ENCODE data around the gene PAAF1.

The PAAF1 gene

DNA sequence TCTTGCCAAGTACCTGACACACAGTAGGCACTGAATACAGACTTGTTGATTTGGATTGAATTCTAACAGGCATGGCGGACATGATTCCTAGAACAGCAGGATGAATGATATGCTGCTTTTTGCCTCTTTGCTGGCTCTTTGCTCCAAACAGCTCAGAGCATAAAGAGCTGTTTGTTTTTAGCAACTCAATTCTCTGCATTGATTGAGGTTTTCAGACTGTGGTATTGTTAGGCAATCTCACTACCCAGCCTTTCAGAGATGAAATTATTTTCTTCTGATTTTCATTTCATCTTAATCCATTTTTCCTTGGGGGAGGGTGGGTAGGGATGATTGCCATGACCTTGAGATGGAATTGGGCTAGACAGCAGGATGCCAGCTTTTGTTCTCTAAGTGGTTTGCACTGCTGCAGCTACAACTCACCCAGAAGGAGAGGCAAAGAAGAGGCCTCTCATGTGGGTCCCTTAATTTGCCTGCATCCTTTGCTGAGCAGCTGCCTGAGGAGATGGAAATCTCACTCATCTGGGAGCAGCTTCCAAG lies 20.7 kb upstream of the PAAF1 start:
- Histone ChIP-seq H2BK5ac (ENCODE audit: low read length) (no peak overlapping the region), H2AK5ac (ENCODE audit: low read depth, low read length) (no peak overlapping the region), H3K9ac (ENCODE audit: low read depth, low read length, poor library complexity) (no peak overlapping the region), H3K4ac (ENCODE audit: low read length) (no peak overlapping the region), H2AFZ (ENCODE audit: low read length) (no peak overlapping the region), H2BK15ac (ENCODE audit: low read length) (no peak overlapping the region), H3K27me3 (ENCODE audit: control insufficient read depth in 3 of 3, insufficient read depth in 3 of 3, low read depth in 1 of 3, low read length in 3 of 3) (no peaks in the 10 kb centered on the region), H3K4me1 (ENCODE audit: control insufficient read depth in 2 of 2, insufficient read depth in 1 of 2, low read depth in 1 of 2, low read length in 2 of 2) (peaks cover 0 to 7% of the 10 kb centered on the region in 2 donors), H3K14ac (ENCODE audit: low read length) (no peak overlapping the region), H3K79me1 (ENCODE audit: low read depth, low read length) (no peaks in the 10 kb centered on the region), H2BK12ac (ENCODE audit: low read length) (no peak overlapping the region), H4K91ac (ENCODE audit: low read depth, low read length, poor library complexity) (no peak overlapping the region), H3K18ac (ENCODE audit: low read length) (no peak overlapping the region), H4K8ac (ENCODE audit: low read depth, low read length) (no peak overlapping the region), H3K4me2 (ENCODE audit: insufficient read depth, low read length, poor library complexity, severe bottlenecking) (no peak overlapping the region), H3K27ac (replicated peaks; ENCODE audit: low read length) (peak overlapping the region; percentile 10), H2BK120ac (ENCODE audit: low read depth, low read length) (no peak overlapping the region), H3K23ac (ENCODE audit: low read depth, low read length, poor library complexity) (no peak overlapping the region), H3K36me3 (replicated peaks in 1 of 2; ENCODE audit: control insufficient read depth in 2 of 2, insufficient read depth in 2 of 2, low read length in 2 of 2) (peaks cover 0 to 20% of the 10 kb centered on the region in 2 donors), H3K9me3 (replicated peaks in 1 of 2; ENCODE audit: control insufficient read depth in 2 of 2, insufficient read depth in 1 of 2, low read depth in 1 of 2, low read length in 2 of 2) (no peaks in the 10 kb centered on the region), H3K4me3 (ENCODE audit: low read length in 2 of 2) (no peak overlapping the region)
- no CpG with 5 or more reads among the region's 1 CpG for WGBS, 2 donors (ENCODE audit: extremely low coverage in 2 of 2, insufficient read length in 2 of 2, insufficient replicate concordance in 1 of 2)
- no peak for DNase-seq (ENCODE audit: low spot score)

DNA sequence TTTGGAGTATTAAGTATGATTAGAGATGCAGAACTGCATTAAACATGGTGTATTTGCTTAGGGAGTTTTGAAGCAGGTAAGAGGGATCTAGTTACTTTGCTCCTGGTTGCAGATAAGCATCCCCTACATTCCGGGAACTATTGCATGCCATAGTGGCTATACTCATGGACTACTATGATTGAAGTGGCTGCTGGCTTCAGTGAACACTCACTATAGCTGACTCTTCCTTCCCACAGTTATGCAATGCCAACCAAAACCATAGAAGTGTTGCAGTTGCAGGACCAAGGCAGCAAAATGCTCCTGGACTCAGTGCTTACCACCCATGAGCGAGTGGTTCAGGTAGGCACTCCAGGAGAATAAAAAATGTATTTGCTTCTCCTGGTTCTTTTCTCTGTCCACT lies 17.1 kb upstream of the PAAF1 start:
- no peak overlapping the region for H3K4me2 ChIP-seq (ENCODE audit: insufficient read depth, low read length, poor library complexity, severe bottlenecking)
- no peaks in the 10 kb centered on the region for H3K27me3 ChIP-seq (ENCODE audit: control insufficient read depth in 3 of 3, insufficient read depth in 3 of 3, low read depth in 1 of 3, low read length in 3 of 3)
- H3K79me1 ChIP-seq (ENCODE audit: low read depth, low read length), result no peaks in the 10 kb centered on the region
- peaks cover 4 to 44% of the 10 kb centered on the region in 2 donors for H3K36me3 ChIP-seq (replicated peaks in 1 of 2; ENCODE audit: control insufficient read depth in 2 of 2, insufficient read depth in 2 of 2, low read length in 2 of 2)
- no peak overlapping the region for H4K8ac ChIP-seq (ENCODE audit: low read depth, low read length)
- no peak overlapping the region for H2AFZ ChIP-seq (ENCODE audit: low read length)
- no peak overlapping the region for H2BK15ac ChIP-seq (ENCODE audit: low read length)
- no peak overlapping the region for H2BK12ac ChIP-seq (ENCODE audit: low read length)
- H2AK5ac ChIP-seq (ENCODE audit: low read depth, low read length), result no peak overlapping the region
- no peak overlapping the region for H3K4me3 ChIP-seq (ENCODE audit: low read length in 2 of 2)
- no peak overlapping the region for H3K18ac ChIP-seq (ENCODE audit: low read length)
- H2BK5ac ChIP-seq (ENCODE audit: low read length), result no peak overlapping the region
- no peak overlapping the region for H4K91ac ChIP-seq (ENCODE audit: low read depth, low read length, poor library complexity)
- no peak overlapping the region for H3K14ac ChIP-seq (ENCODE audit: low read length)
- WGBS, 2 donors (ENCODE audit: extremely low coverage in 2 of 2, insufficient read length in 2 of 2, insufficient replicate concordance in 1 of 2), result no CpG with 5 or more reads among the region's 2 CpGs
- H3K4ac ChIP-seq (ENCODE audit: low read length), result no peak overlapping the region
- no peak for DNase-seq (ENCODE audit: low spot score)
- peaks cover 0 to 7% of the 10 kb centered on the region in 2 donors for H3K4me1 ChIP-seq (ENCODE audit: control insufficient read depth in 2 of 2, insufficient read depth in 1 of 2, low read depth in 1 of 2, low read length in 2 of 2)
- no peaks in the 10 kb centered on the region for H3K9me3 ChIP-seq (replicated peaks in 1 of 2; ENCODE audit: control insufficient read depth in 2 of 2, insufficient read depth in 1 of 2, low read depth in 1 of 2, low read length in 2 of 2)
- H3K23ac ChIP-seq (ENCODE audit: low read depth, low read length, poor library complexity), result no peak overlapping the region
- no peak overlapping the region for H2BK120ac ChIP-seq (ENCODE audit: low read depth, low read length)
- no peak overlapping the region for H3K9ac ChIP-seq (ENCODE audit: low read depth, low read length, poor library complexity)
- no peak overlapping the region for H3K27ac ChIP-seq (replicated peaks; ENCODE audit: low read length)

DNA sequence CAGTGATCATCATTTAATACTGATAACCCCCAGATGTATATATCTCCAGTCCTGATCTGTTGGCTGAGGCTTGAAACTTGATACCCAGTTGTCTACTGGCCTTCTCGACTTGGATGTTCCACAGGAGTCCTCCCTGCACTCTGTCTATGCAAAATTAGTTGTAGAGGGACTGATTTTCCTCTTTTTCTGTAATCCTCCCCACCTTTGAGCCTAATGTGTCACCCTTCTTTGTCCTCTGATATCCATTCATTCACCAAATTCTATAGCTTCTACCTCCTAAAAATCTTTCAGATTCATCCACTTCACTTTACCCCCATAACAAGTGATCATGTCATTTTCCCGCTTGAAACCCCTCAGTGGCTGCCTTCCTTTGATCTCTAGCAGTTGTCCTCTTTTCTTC lies 16.6 kb upstream of the PAAF1 start:
- Histone ChIP-seq H2AK5ac (ENCODE audit: low read depth, low read length) (no peak overlapping the region), H3K4me2 (ENCODE audit: insufficient read depth, low read length, poor library complexity, severe bottlenecking) (no peak overlapping the region), H3K4me3 (ENCODE audit: low read length in 2 of 2) (no peak overlapping the region), H3K27me3 (ENCODE audit: control insufficient read depth in 3 of 3, insufficient read depth in 3 of 3, low read depth in 1 of 3, low read length in 3 of 3) (no peaks in the 10 kb centered on the region), H3K23ac (ENCODE audit: low read depth, low read length, poor library complexity) (no peak overlapping the region), H3K27ac (replicated peaks; ENCODE audit: low read length) (no peak overlapping the region), H3K79me1 (ENCODE audit: low read depth, low read length) (no peaks in the 10 kb centered on the region), H3K9ac (ENCODE audit: low read depth, low read length, poor library complexity) (no peak overlapping the region), H2BK15ac (ENCODE audit: low read length) (no peak overlapping the region), H2AFZ (ENCODE audit: low read length) (no peak overlapping the region), H4K8ac (ENCODE audit: low read depth, low read length) (no peak overlapping the region), H3K9me3 (replicated peaks in 1 of 2; ENCODE audit: control insufficient read depth in 2 of 2, insufficient read depth in 1 of 2, low read depth in 1 of 2, low read length in 2 of 2) (no peaks in the 10 kb centered on the region), H3K36me3 (replicated peaks in 1 of 2; ENCODE audit: control insufficient read depth in 2 of 2, insufficient read depth in 2 of 2, low read length in 2 of 2) (peaks cover 4 to 44% of the 10 kb centered on the region in 2 donors), H3K4me1 (ENCODE audit: control insufficient read depth in 2 of 2, insufficient read depth in 1 of 2, low read depth in 1 of 2, low read length in 2 of 2) (peaks cover 0 to 7% of the 10 kb centered on the region in 2 donors), H3K4ac (ENCODE audit: low read length) (no peak overlapping the region), H3K18ac (ENCODE audit: low read length) (no peak overlapping the region), H2BK12ac (ENCODE audit: low read length) (no peak overlapping the region), H2BK120ac (ENCODE audit: low read depth, low read length) (no peak overlapping the region), H2BK5ac (ENCODE audit: low read length) (no peak overlapping the region), H4K91ac (ENCODE audit: low read depth, low read length, poor library complexity) (no peak overlapping the region), H3K14ac (ENCODE audit: low read length) (no peak overlapping the region)
- no peak for DNase-seq (ENCODE audit: low spot score)
- no CpG with 5 or more reads among the region's 2 CpGs for WGBS, 2 donors (ENCODE audit: extremely low coverage in 2 of 2, insufficient read length in 2 of 2, insufficient replicate concordance in 1 of 2)

DNA sequence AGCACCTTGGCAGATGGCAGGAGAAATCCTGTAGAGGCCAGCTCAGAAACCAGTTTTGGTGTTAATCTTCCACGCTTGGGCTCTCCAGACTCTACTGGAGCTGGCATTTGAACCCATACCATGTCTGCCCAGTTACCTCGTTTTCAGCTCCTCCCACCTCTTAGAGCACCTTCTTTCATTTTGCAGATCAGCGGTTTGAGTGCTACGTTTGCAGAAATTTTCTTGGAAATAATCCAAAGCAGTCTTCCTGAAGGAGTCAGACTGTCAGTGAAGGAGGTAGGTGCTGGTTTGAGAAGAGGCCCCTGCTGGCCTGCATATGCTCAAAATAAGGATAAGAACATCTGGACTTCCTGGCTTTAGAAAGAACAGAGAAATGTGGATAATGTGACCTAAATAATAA lies 13.8 kb upstream of the PAAF1 start:
- no peaks in the 10 kb centered on the region for H3K79me1 ChIP-seq (ENCODE audit: low read depth, low read length)
- no peak overlapping the region for H3K4ac ChIP-seq (ENCODE audit: low read length)
- H3K9me3 ChIP-seq (replicated peaks in 1 of 2; ENCODE audit: control insufficient read depth in 2 of 2, insufficient read depth in 1 of 2, low read depth in 1 of 2, low read length in 2 of 2), result no peaks in the 10 kb centered on the region
- no CpG with 5 or more reads among the region's 4 CpGs for WGBS, 2 donors (ENCODE audit: extremely low coverage in 2 of 2, insufficient read length in 2 of 2, insufficient replicate concordance in 1 of 2)
- no peak overlapping the region for H3K14ac ChIP-seq (ENCODE audit: low read length)
- H2AFZ ChIP-seq (ENCODE audit: low read length), result no peak overlapping the region
- no peak overlapping the region for H3K4me3 ChIP-seq (ENCODE audit: low read length in 2 of 2)
- H2AK5ac ChIP-seq (ENCODE audit: low read depth, low read length), result no peak overlapping the region
- no peak overlapping the region for H3K27ac ChIP-seq (replicated peaks; ENCODE audit: low read length)
- H4K91ac ChIP-seq (ENCODE audit: low read depth, low read length, poor library complexity), result no peak overlapping the region
- H2BK15ac ChIP-seq (ENCODE audit: low read length), result no peak overlapping the region
- no peaks in the 10 kb centered on the region for H3K4me1 ChIP-seq (ENCODE audit: control insufficient read depth in 2 of 2, insufficient read depth in 1 of 2, low read depth in 1 of 2, low read length in 2 of 2)
- H3K18ac ChIP-seq (ENCODE audit: low read length), result no peak overlapping the region
- DNase-seq (ENCODE audit: low spot score), result no peak
- no peak overlapping the region for H4K8ac ChIP-seq (ENCODE audit: low read depth, low read length)
- H2BK12ac ChIP-seq (ENCODE audit: low read length), result no peak overlapping the region
- H3K23ac ChIP-seq (ENCODE audit: low read depth, low read length, poor library complexity), result no peak overlapping the region
- H3K36me3 ChIP-seq (replicated peaks in 1 of 2; ENCODE audit: control insufficient read depth in 2 of 2, insufficient read depth in 2 of 2, low read length in 2 of 2), result peaks cover 6 to 50% of the 10 kb centered on the region in 2 donors
- H2BK120ac ChIP-seq (ENCODE audit: low read depth, low read length), result no peak overlapping the region
- no peak overlapping the region for H2BK5ac ChIP-seq (ENCODE audit: low read length)
- no peaks in the 10 kb centered on the region for H3K27me3 ChIP-seq (ENCODE audit: control insufficient read depth in 3 of 3, insufficient read depth in 3 of 3, low read depth in 1 of 3, low read length in 3 of 3)
- no peak overlapping the region for H3K4me2 ChIP-seq (ENCODE audit: insufficient read depth, low read length, poor library complexity, severe bottlenecking)
- H3K9ac ChIP-seq (ENCODE audit: low read depth, low read length, poor library complexity), result no peak overlapping the region

All from neuronal stem cell (in vitro differentiated cells).